IMR-90 (cell line): Measurements from ENCODE around the gene ADAM12. TPM values are rescaled to one million over a fixed set of nuclear protein-coding genes. Genes with fewer than 3 reads are reported as not detected.

Source experiments
- ATAC-seq: fragments of 200-7000 bp; cut with Tn5 transposase; 2 replicates; pipeline ENCODE4 v1.9.1; 2020; ENCODE audit warnings: low read depth, mild to moderate bottlenecking, moderate library complexity
- BruUV-seq: library from RNA; stranded (reverse); fragments of 400-500 nt; replicated peaks from 2 replicates; lab custom pipeline; 2021; lab: Mats Ljungman, UMichigan
- CTCF ChIA-PET: fragments of 300-600 bp; formaldehyde crosslinking; extraction: SDS; loops from one replicate; lab custom pipeline; 2021; ENCODE audit warnings: antibody characterized with exemption; lab: Yijun Ruan, JAX
- POLR2A ChIA-PET: fragments of 300-600 bp; sonication (Branson Sonifier 250); formaldehyde crosslinking; loops from one replicate; lab custom pipeline; 2022; ENCODE audit warnings: antibody characterized with exemption; ENCODE audit not compliant: unreplicated experiment; lab: Charles Lee
- DNase-seq: peaks from one replicate; pipeline ENCODE4 v3.0.0; 2013
- H2AFZ ChIP-seq: replicated peaks from 2 replicates; pipeline ENCODE3; 2013; ENCODE audit warnings: low read length, mild to moderate bottlenecking; ENCODE audit not compliant: poor library complexity
- H2AK5ac ChIP-seq: 2 replicates; pipeline ENCODE4 v1.6.1; 2013; ENCODE audit warnings: low read depth, low read length, inconsistent platforms
- H2AK9ac ChIP-seq: replicated peaks from 2 replicates; pipeline ENCODE3; 2013; ENCODE audit warnings: mild to moderate bottlenecking, low read depth, low read length, moderate library complexity; ENCODE audit not compliant: poor library complexity
- H2BK120ac ChIP-seq: 2 replicates; pipeline ENCODE4 v1.6.1; 2013; ENCODE audit warnings: low read depth, low read length, inconsistent platforms
- H2BK15ac ChIP-seq: 3 replicates; pipeline ENCODE4 v1.6.1; 2013; ENCODE audit warnings: low read depth, low read length, inconsistent platforms
- H2BK20ac ChIP-seq: 2 replicates; pipeline ENCODE4 v1.6.1; 2013; ENCODE audit warnings: low read depth, mild to moderate bottlenecking, inconsistent platforms, low read length, moderate library complexity
- H2BK5ac ChIP-seq: 2 replicates; pipeline ENCODE4 v1.6.1; 2013; ENCODE audit warnings: mild to moderate bottlenecking, low read depth, low read length, inconsistent platforms; ENCODE audit not compliant: poor library complexity, severe bottlenecking
- H3K14ac ChIP-seq: replicated peaks from 2 replicates; pipeline ENCODE4 v1.6.1; 2013; ENCODE audit warnings: low read depth, low read length, inconsistent platforms
- H3K18ac ChIP-seq: 2 replicates; pipeline ENCODE4 v1.6.1; 2013; ENCODE audit warnings: low read depth, low read length, control low read depth
- H3K23ac ChIP-seq: 2 replicates; pipeline ENCODE4 v1.6.1; 2013; ENCODE audit warnings: low read depth, low read length, inconsistent platforms
- H3K27ac ChIP-seq: 2 replicates; pipeline ENCODE4 v1.5.1; 2013; ENCODE audit warnings: mild to moderate bottlenecking, control low read depth, low read length; ENCODE audit not compliant: insufficient read depth
- H3K27me3 ChIP-seq: 2 replicates; pipeline ENCODE4 v1.6.1; 2013; ENCODE audit warnings: low read length; ENCODE audit not compliant: control insufficient read depth, insufficient read depth
- H3K36me3 ChIP-seq: 2 replicates; pipeline ENCODE4 v1.6.1; 2013; ENCODE audit warnings: low read length, mixed read lengths; ENCODE audit not compliant: control insufficient read depth, insufficient read depth
- H3K4ac ChIP-seq: 2 replicates; pipeline ENCODE4 v1.6.1; 2013; ENCODE audit warnings: low read depth, low read length, inconsistent platforms
- H3K4me1 ChIP-seq: 2 replicates; pipeline ENCODE4 v1.6.1; 2013; ENCODE audit warnings: low read length, mixed read lengths; ENCODE audit not compliant: control insufficient read depth, insufficient read depth
- H3K4me2 ChIP-seq: 2 replicates; pipeline ENCODE4 v1.6.1; 2013; ENCODE audit warnings: low read depth, mild to moderate bottlenecking, control low read depth, low read length, moderate library complexity
- H3K4me3 ChIP-seq: 2 replicates; pipeline ENCODE4 v1.5.1; 2013; ENCODE audit warnings: low read depth, mild to moderate bottlenecking, control low read depth, low read length, moderate library complexity; ENCODE audit not compliant: insufficient read depth
- H3K56ac ChIP-seq: 2 replicates; pipeline ENCODE4 v1.6.1; 2013; ENCODE audit warnings: low read length, inconsistent platforms; ENCODE audit not compliant: insufficient read depth; ENCODE audit errors: extremely low read depth
- H3K79me1 ChIP-seq, 2 experiments: 2 replicates each; pipeline ENCODE4 v1.6.1; 2013; ENCODE audit warnings: low read length in 2 of 2, inconsistent platforms in 1 of 2, low read depth in 1 of 2
- H3K9ac ChIP-seq: 2 replicates; pipeline ENCODE4 v1.6.1; 2013; ENCODE audit warnings: low read depth, low read length, control low read depth
- H3K9me1 ChIP-seq: 2 replicates; pipeline ENCODE4 v1.6.1; 2013; ENCODE audit warnings: low read length, inconsistent platforms; ENCODE audit not compliant: insufficient read depth
- H3K9me3 ChIP-seq: 2 replicates; pipeline ENCODE4 v1.6.1; 2013; ENCODE audit warnings: low read length; ENCODE audit not compliant: control insufficient read depth, insufficient read depth
- H4K20me1 ChIP-seq: 2 replicates; pipeline ENCODE4 v1.6.1; 2013; ENCODE audit warnings: low read length, inconsistent platforms; ENCODE audit not compliant: insufficient read depth
- H4K5ac ChIP-seq: 2 replicates; pipeline ENCODE4 v1.6.1; 2013; ENCODE audit warnings: mild to moderate bottlenecking, low read depth, low read length, control low read depth
- H4K8ac ChIP-seq, 2 experiments: 2 replicates each; pipeline ENCODE4 v1.6.1; 2013; ENCODE audit warnings: low read depth in 2 of 2, low read length in 2 of 2, control low read depth in 1 of 2, inconsistent platforms in 1 of 2
- H4K91ac ChIP-seq: 2 replicates; pipeline ENCODE4 v1.6.1; 2013; ENCODE audit warnings: low read depth, low read length, inconsistent platforms; ENCODE audit not compliant: insufficient read depth
- BHLHE40 ChIP-seq: fragments of 150-350 bp; IDR thresholded peaks from 2 replicates; pipeline ENCODE4 v1.6.1; 2016; ENCODE audit warnings: mild to moderate bottlenecking, low read depth, low read length
- CHD1 ChIP-seq: IDR thresholded peaks from 2 replicates; pipeline ENCODE4 v1.6.1; 2012; ENCODE audit warnings: low read depth, low read length, improper control_type of control experiment
- FOS ChIP-seq: fragments of 150-350 bp; IDR thresholded peaks from 2 replicates; pipeline ENCODE4 v1.6.1; 2016; ENCODE audit warnings: low read depth, low read length
- NFE2L2 ChIP-seq: fragments of 150-350 bp; IDR thresholded peaks from 2 replicates; pipeline ENCODE4 v1.6.1; 2016; ENCODE audit warnings: low read depth, mild to moderate bottlenecking, low read length
- RAD21 ChIP-seq: IDR thresholded peaks from 2 replicates; pipeline ENCODE4 v1.6.1; 2012; ENCODE audit warnings: low read length, improper control_type of control experiment
- RCOR1 ChIP-seq: IDR thresholded peaks from 2 replicates; pipeline ENCODE4 v1.6.1; 2012; ENCODE audit warnings: mild to moderate bottlenecking, low read length, improper control_type of control experiment; ENCODE audit not compliant: insufficient replicate concordance
- RFX5 ChIP-seq: IDR thresholded peaks from 2 replicates; pipeline ENCODE4 v1.8.0; 2012; ENCODE audit warnings: low read depth, mild to moderate bottlenecking, low read length, moderate library complexity
- WGBS, 2 experiments: methylation state at CpG; one replicate each; pipeline versions ENCODE4 v1.1.5 to v1.1.7; 2013; ENCODE audit warnings: missing lambda C conversion rate in 2 of 2; ENCODE audit not compliant: insufficient read length in 1 of 2; ENCODE audit errors: extremely low coverage in 2 of 2; 5-methylcytosine and 5-hydroxymethylcytosine counted together
- dilution Hi-C: fragments of 300-500 bp; cut with HindIII; formaldehyde crosslinking; loops from one replicate; pipeline ENCODE4 v1.14.3; 2018; ENCODE audit warnings: low sequenced_read_pairs; ENCODE audit not compliant: unreplicated experiment
- in situ Hi-C: fragments of 300-500 bp; cut with MboI; formaldehyde crosslinking; loops from 3 replicates; pipeline ENCODE4 v1.14.3; 2019; ENCODE audit warnings: low sequenced_read_pairs, inconsistent platforms, mixed read lengths
- intact Hi-C: fragments of 100-400 bp; cut with micrococcal nuclease; formaldehyde crosslinking; loops from 2 replicates; pipeline ENCODE4 v1.10.0; 2022
- polyA plus RNA-seq, 3 experiments: library from polyadenylated mRNA; depleted of rRNA; stranded (reverse); fragments of >200 nt; gene quantifications; 2 replicates each; pipeline ENCODE4 v1.2.3, GENCODE V29; 2012; ENCODE audit warnings: low replicate concordance in 1 of 3
- total RNA-seq: library from RNA; depleted of rRNA; stranded (reverse); fragments of >200 nt; gene quantifications from 2 replicates; pipeline ENCODE4 v1.2.3, GENCODE V29; 2012

ADAM12 gene
- total and polyA plus RNA-seq, 2 of the 4 experiments (the other 2 are of a cell fraction): 9.6 to 10.2 TPM

GRCh38 chr10:126243971-126244370 is 144.3 kb downstream of the ADAM12 start:
- Histone ChIP-seq H3K27ac (no peak overlapping the region; the same call in 1 of the 2 replicates), H3K18ac (peak overlapping the region; percentile 76; the same call in 1 of the 2 replicates), H3K56ac (no peak overlapping the region), H3K27me3 (no peaks in the 10 kb centered on the region), H2AK5ac (peak overlapping the region; percentile 85), H4K20me1 (0 out of 2 replicates have a peak, but pooled peaks cover 3% of the 10 kb centered on the region), H3K79me1 (no peaks in the 10 kb centered on the region; a peak in 1 of 4 replicates), H2AFZ (peak overlapping the region; percentile 74), H3K9me1 (peaks cover 23% of the 10 kb centered on the region), H3K36me3 (no peaks in the 10 kb centered on the region), H3K4me3 (no peak overlapping the region), H4K5ac (peak overlapping the region; percentile 33; the same call in 1 of the 2 replicates), H3K14ac (peak overlapping the region; percentile 70; the same call in 1 of the 2 replicates), H3K4me2 (peak overlapping the region; percentile 12; the same call in 1 of the 2 replicates), H4K8ac (peak overlapping the region; percentile 9 to 61; a peak in 2 of 4 replicates), H2AK9ac (peak overlapping the region; percentile 49), H2BK5ac (peak overlapping the region; percentile 11), H3K9ac (no peak overlapping the region), H3K4me1 (peaks cover 19% of the 10 kb centered on the region), H3K9me3 (no peaks in the 10 kb centered on the region), H3K23ac (peak overlapping the region; percentile 77), H2BK20ac (peak overlapping the region; percentile 84), H2BK15ac (peak overlapping the region; percentile 84; the same call in 2 of the 3 replicates), H4K91ac (peak overlapping the region; percentile 43), H3K4ac (peak overlapping the region; percentile 87), H2BK120ac (peak overlapping the region; percentile 87)
- intact Hi-C loops (loop anchor here (10.0 kb wide), 1 partner anchor 109 kb away; no protein-coding TSS in a partner anchor), dilution Hi-C loops (no loop called here), in situ Hi-C loops (no loop called here)
- no TSS peak for BruUV-seq
- 33% methylated on average over 2 of the region's 5 CpGs; no CpG with 5 or more reads in 1 of the 2 experiments for WGBS, 2 experiments
- peak; percentile 4; the same call in 1 of the 2 replicates for ATAC-seq
- CTCF ChIA-PET: no interaction called here
- TF ChIP-seq RAD21: 0 out of 2 replicates have a peak, but pooled peaks have one; percentile 14
- peak; percentile 52; the same call in 1 of the 2 replicates for TF ChIP-seq NFE2L2
- TF ChIP-seq RFX5: no peak
- no peak for TF ChIP-seq CHD1
- no peak for TF ChIP-seq BHLHE40
- TF ChIP-seq RCOR1: peak; percentile 30
- TF ChIP-seq FOS: peak; percentile 33; the same call in 1 of the 2 replicates
- peak; percentile 95 for DNase-seq
- POLR2A ChIA-PET: no interaction called here
